GM21529 (cell line): ENCODE data around the gene UACA.

Experiments used
- ATAC-seq: cut with Tn5 transposase; IDR thresholded peaks from one replicate; pipeline ENCODE4 v1.9.1; 2021; ENCODE audit not compliant: unreplicated experiment

Gene UACA

GRCh38 chr15:70604666-70605315, 158.6 kb downstream of the UACA start:
- no peak for ATAC-seq
